Prostate gland (tissue), 2 donors: ENCODE results near the gene ZC3H6. TPM values are rescaled to one million over a fixed set of nuclear protein-coding genes. Genes with fewer than 3 reads are reported as not detected.
A peak's percentile ranks its signal among the peaks of the same experiment; 100 is the strongest.

Experiments
- DNase-seq: peaks from one replicate; pipeline ENCODE4 v3.0.0-alpha.2; 2019; ENCODE audit warnings: low spot score
- H3K27ac ChIP-seq, 2 donors: fragments of 200-600 bp; sonication (generic); 2 replicates each; pipeline ENCODE4 v1.5.1; 2017 to 2019
- H3K27me3 ChIP-seq: fragments of 200-600 bp; sonication (generic); replicated peaks from 2 replicates; pipeline ENCODE4 v1.5.1; 2019; ENCODE audit not compliant: insufficient read depth
- H3K36me3 ChIP-seq, 2 donors: fragments of 200-600 bp; sonication (generic); 1 replicate in 1 of 2; 2 replicates in 1 of 2; pipeline versions ENCODE4 v1.5.1 to v1.8.1; 2017 to 2019
- H3K4me1 ChIP-seq: fragments of 200-600 bp; sonication (generic); replicated peaks from 2 replicates; pipeline ENCODE4 v1.5.1; 2019
- H3K4me3 ChIP-seq, 2 donors: fragments of 200-600 bp; sonication (generic); 2 replicates each; pipeline ENCODE4 v1.5.1; 2017 to 2019
- H3K9me3 ChIP-seq: fragments of 200-600 bp; sonication (generic); 2 replicates; pipeline ENCODE4 v1.5.1; 2017
- POLR2A ChIP-seq: fragments of 450-650 bp; IDR thresholded peaks from one replicate; pipeline ENCODE4 v1.6.1; 2016; ENCODE audit warnings: antibody characterized with exemption, mild to moderate bottlenecking
- POLR2AphosphoS5 ChIP-seq: sonication (generic); formaldehyde crosslinking; IDR thresholded peaks from one replicate; pipeline ENCODE4 v1.6.1; 2017; ENCODE audit warnings: antibody characterized with exemption
- WGBS: methylation state at CpG from one replicate; pipeline ENCODE4 v1.1.5; 2018; 5-methylcytosine and 5-hydroxymethylcytosine counted together
- intact Hi-C: fragments of 100-400 bp; cut with DNase I; formaldehyde crosslinking; loops from one replicate; pipeline ENCODE4 v1.14.2; 2022
- total RNA-seq, 2 donors: library from RNA; depleted of rRNA; stranded (reverse); fragments of >200 nt; gene quantifications; one replicate each; pipeline ENCODE4 v1.1.0, GENCODE V29; 2016
- TF ChIP-seq, protein P1 (sequence below), 4 experiments: fragments of 200-600 bp in 2 of 4; fragments of 450-650 bp in 2 of 4; sonication (generic) in 2 of 4; IDR thresholded peaks; 1 replicate in 3 of 4; 2 replicates in 1 of 4; pipeline ENCODE4 v1.5.1; 2016 to 2019; ENCODE audit warnings: antibody characterized with exemption in 4 of 4, mild to moderate bottlenecking in 2 of 4, moderate library complexity in 2 of 4

The ZC3H6 gene, protein sequence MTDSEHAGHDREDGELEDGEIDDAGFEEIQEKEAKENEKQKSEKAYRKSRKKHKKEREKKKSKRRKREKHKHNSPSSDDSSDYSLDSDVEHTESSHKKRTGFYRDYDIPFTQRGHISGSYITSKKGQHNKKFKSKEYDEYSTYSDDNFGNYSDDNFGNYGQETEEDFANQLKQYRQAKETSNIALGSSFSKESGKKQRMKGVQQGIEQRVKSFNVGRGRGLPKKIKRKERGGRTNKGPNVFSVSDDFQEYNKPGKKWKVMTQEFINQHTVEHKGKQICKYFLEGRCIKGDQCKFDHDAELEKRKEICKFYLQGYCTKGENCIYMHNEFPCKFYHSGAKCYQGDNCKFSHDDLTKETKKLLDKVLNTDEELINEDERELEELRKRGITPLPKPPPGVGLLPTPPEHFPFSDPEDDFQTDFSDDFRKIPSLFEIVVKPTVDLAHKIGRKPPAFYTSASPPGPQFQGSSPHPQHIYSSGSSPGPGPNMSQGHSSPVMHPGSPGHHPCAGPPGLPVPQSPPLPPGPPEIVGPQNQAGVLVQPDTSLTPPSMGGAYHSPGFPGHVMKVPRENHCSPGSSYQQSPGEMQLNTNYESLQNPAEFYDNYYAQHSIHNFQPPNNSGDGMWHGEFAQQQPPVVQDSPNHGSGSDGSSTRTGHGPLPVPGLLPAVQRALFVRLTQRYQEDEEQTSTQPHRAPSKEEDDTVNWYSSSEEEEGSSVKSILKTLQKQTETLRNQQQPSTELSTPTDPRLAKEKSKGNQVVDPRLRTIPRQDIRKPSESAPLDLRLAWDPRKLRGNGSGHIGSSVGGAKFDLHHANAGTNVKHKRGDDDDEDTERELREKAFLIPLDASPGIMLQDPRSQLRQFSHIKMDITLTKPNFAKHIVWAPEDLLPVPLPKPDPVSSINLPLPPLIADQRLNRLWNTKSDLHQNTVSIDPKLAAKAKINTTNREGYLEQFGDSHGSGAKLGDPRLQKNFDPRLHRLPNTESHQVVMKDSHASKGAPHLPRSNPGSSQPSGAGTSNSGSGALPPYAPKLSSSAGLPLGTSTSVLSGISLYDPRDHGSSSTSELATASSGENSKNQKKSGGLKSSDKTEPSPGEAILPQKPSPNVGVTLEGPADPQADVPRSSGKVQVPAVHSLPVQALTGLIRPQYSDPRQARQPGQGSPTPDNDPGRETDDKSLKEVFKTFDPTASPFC
- total RNA-seq, result 10 to 100 TPM; 10.2 to 10.5 TPM

DNA sequence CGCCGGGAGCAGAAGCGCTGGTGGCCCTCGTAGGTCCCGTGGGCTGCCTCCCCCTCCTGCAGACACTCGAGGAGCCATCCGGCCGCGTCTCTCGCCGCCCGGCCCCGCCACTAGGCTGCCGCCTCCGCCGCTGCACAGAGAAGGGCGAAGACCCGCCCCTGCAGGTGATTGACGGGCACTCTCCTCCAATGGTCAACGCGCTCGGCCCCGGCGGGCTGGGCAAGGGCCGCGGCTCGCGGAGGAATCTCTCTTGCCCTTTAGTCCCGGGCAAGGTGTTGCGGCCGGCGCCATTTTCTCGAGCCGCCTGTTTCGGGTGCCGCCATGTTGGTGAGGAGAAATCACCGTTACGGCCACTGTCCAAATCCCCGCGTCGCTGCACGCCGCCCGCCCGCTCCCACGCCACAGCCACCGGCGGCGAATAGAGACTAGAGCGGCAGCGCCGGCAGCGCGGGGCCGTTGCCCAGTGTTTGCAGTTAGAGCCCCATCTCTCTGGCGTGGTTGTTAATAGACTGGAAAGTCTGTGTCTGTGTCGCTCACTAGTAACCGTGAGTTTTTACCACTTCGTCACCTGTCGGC, at the start of gene ZC3H6:
Gene ZC3H6 (plus strand): TSS at position 287 of the 576 bp plus-strand sequence. CDS start 398 bp downstream, outside the sequence.
- Histone ChIP-seq H3K9me3 (no peaks in the 10 kb centered on the region), H3K27me3 (no peaks in the 10 kb centered on the region), H3K4me1 (no peaks in the 10 kb centered on the region), H3K4me3 (peak within 1 kb of the TSS; percentile 95 to 98), H3K27ac (peak within 1 kb of the TSS; percentile 100), H3K36me3 (no peaks in the 10 kb centered on the region)
- intact Hi-C loops, result loop anchor here (5.0 to 10.0 kb wide), 2 partner anchors 218 to 381 kb away; partner anchors contain the start of genes MERTK and TMEM87B
- under 1% methylated on average over 58 of the region's 60 CpGs for WGBS
- TF ChIP-seq, protein P1, sequence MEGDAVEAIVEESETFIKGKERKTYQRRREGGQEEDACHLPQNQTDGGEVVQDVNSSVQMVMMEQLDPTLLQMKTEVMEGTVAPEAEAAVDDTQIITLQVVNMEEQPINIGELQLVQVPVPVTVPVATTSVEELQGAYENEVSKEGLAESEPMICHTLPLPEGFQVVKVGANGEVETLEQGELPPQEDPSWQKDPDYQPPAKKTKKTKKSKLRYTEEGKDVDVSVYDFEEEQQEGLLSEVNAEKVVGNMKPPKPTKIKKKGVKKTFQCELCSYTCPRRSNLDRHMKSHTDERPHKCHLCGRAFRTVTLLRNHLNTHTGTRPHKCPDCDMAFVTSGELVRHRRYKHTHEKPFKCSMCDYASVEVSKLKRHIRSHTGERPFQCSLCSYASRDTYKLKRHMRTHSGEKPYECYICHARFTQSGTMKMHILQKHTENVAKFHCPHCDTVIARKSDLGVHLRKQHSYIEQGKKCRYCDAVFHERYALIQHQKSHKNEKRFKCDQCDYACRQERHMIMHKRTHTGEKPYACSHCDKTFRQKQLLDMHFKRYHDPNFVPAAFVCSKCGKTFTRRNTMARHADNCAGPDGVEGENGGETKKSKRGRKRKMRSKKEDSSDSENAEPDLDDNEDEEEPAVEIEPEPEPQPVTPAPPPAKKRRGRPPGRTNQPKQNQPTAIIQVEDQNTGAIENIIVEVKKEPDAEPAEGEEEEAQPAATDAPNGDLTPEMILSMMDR (IDR thresholded peaks at IDR 0.05), result peak; percentile 16 to 70 (median 42)
- TF ChIP-seq POLR2A (peak; percentile 93), POLR2AphosphoS5 (peak; percentile 97)
- peak; percentile 98 for DNase-seq

DNA sequence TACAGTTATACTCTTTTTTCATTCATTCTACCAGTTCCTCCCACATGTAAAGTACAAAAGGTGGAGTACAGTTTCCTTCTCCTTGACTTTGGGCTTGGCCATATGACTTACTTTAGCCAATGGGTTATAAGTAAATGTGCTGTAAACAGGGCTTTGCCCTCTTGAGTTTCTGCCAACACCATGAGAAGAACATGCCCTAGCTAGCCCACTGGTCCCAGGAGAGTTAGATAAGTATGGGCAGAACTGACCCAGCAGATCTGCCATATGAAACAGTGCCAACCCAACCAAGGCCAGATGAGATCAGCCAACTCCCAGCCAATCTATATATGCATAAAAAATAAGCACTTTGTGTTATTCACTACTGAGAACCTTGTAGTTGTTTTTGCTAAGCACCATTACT, 46.0 kb upstream of the ZC3H6 start:
- Histone ChIP-seq H3K4me1 (no peaks in the 10 kb centered on the region), H3K9me3 (no peaks in the 10 kb centered on the region), H3K36me3 (no peaks in the 10 kb centered on the region), H3K4me3 (no peak overlapping the region), H3K27me3 (no peaks in the 10 kb centered on the region), H3K27ac (no peak overlapping the region)
- no peak for DNase-seq
- intact Hi-C loops, result no loop called here
- no peak for TF ChIP-seq POLR2A
- TF ChIP-seq, protein P1 (IDR thresholded peaks at IDR 0.05), result no peak
- TF ChIP-seq POLR2AphosphoS5, result no peak

DNA sequence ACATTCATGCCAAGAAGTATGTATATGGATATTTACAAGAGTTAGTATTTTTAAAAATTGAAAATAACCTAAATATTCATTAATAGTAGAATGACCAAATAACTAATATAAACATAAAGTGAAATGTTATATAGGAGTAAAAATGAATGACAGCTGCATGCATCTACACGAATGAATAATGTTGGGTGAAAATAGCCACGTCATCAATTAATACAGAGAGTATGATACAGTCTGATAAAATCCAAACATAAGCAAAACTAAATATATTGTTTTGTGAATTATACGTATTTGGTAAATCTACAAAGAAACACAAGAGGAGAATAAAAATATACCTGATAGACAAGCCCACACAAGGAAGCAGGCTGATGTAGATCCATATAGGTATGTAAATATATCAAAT, 45.0 kb upstream of the ZC3H6 start:
- WGBS, result 96% methylated on average over 3 of the region's 3 CpGs
- no peak overlapping the region for H3K4me3 ChIP-seq
- no peak for TF ChIP-seq POLR2A
- TF ChIP-seq, protein P1 (IDR thresholded peaks at IDR 0.05), result no peak
- no peak for TF ChIP-seq POLR2AphosphoS5
- no peaks in the 10 kb centered on the region for H3K36me3 ChIP-seq
- H3K27ac ChIP-seq, result no peak overlapping the region
- H3K4me1 ChIP-seq, result no peaks in the 10 kb centered on the region
- intact Hi-C loops, result no loop called here
- no peaks in the 10 kb centered on the region for H3K9me3 ChIP-seq
- DNase-seq, result no peak
- H3K27me3 ChIP-seq, result no peaks in the 10 kb centered on the region

DNA sequence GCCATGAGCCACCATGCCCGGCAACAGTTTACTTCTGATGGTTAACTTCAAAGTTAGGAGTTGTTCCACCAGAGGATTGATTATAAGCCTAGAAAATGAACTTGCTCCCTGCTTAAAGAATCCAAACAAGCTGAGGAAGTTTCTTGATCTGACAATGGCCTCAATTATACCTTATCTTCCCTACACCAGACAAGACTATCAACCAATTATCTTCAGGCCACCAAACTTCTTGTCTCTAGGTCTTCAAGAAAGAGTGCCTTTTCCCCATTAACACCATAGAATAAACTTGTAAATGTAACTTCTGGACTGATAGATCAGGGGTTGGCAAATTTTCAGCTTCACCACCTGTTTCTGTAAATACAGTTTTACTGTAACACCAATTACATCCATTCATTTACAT, 35.5 kb upstream of the ZC3H6 start:
- no peaks in the 10 kb centered on the region for H3K9me3 ChIP-seq
- DNase-seq, result no peak
- no peaks in the 10 kb centered on the region for H3K27me3 ChIP-seq
- no peak for TF ChIP-seq POLR2AphosphoS5
- no peak for TF ChIP-seq POLR2A
- TF ChIP-seq, protein P1 (IDR thresholded peaks at IDR 0.05), result no peak
- no peak overlapping the region for H3K4me3 ChIP-seq
- intact Hi-C loops, result no loop called here
- H3K27ac ChIP-seq, result no peak overlapping the region
- no peaks in the 10 kb centered on the region for H3K36me3 ChIP-seq
- no peaks in the 10 kb centered on the region for H3K4me1 ChIP-seq
- 100% methylated on average over 1 of the region's 1 CpG for WGBS
